OCI-LY3 (cell line): ENCODE data around the gene CRELD2.

ENCODE experiments used
- H2AFZ ChIP-seq: fragments of 200-600, 300-600 bp; shearing (Covaris generic); 2 replicates; pipeline ENCODE4 v1.6.0; 2014; ENCODE audit warnings: antibody characterized with exemption, low read depth, low read length
- H3K27ac ChIP-seq: fragments of 200-600, 300-600 bp; sonication (generic); 2 replicates; pipeline ENCODE4 v1.5.1; 2014; ENCODE audit warnings: mild to moderate bottlenecking, low read length, moderate library complexity, mixed read lengths
- H3K27me3 ChIP-seq: fragments of 200-600, 300-600 bp; sonication (generic); 2 replicates; pipeline ENCODE4 v1.6.1; 2014; ENCODE audit warnings: low read depth, low read length, mixed read lengths
- H3K36me3 ChIP-seq: fragments of 200-600, 300-600 bp; sonication (generic); replicated peaks from 2 replicates; pipeline ENCODE3; 2014; ENCODE audit warnings: low read depth, low read length, mixed read lengths
- H3K4me1 ChIP-seq: fragments of 300-600, 200-600 bp; sonication (generic); 2 replicates; pipeline ENCODE4 v1.6.1; 2014; ENCODE audit warnings: low read length, mixed read lengths
- H3K4me2 ChIP-seq: fragments of 200-600, 300-600 bp; sonication (generic); 2 replicates; pipeline ENCODE4 v1.6.1; 2014; ENCODE audit warnings: low read length, mixed read lengths
- H3K4me3 ChIP-seq: fragments of 300-600, 200-600 bp; sonication (generic); 2 replicates; pipeline ENCODE4 v1.5.1; 2014; ENCODE audit warnings: antibody characterized with exemption, mild to moderate bottlenecking, low read length, moderate library complexity
- H3K79me2 ChIP-seq: fragments of 300-600, 200-600 bp; shearing (Covaris generic); 2 replicates; pipeline ENCODE4 v1.6.1; 2014; ENCODE audit warnings: mild to moderate bottlenecking, low read length, mixed read lengths
- H3K9ac ChIP-seq: fragments of 300-600, 200-600 bp; shearing (Covaris generic); 2 replicates; pipeline ENCODE4 v1.6.0; 2014; ENCODE audit warnings: mild to moderate bottlenecking, low read length, moderate library complexity
- H3K9me3 ChIP-seq: fragments of 200-600, 300-600 bp; shearing (Covaris generic); 2 replicates; pipeline ENCODE4 v1.6.1; 2014; ENCODE audit warnings: low read length, mixed read lengths; ENCODE audit not compliant: insufficient read depth
- H4K20me1 ChIP-seq: fragments of 200-600, 300-600 bp; sonication (generic); 2 replicates; pipeline ENCODE4 v1.6.1; 2016; ENCODE audit warnings: low read length, mixed read lengths; ENCODE audit not compliant: insufficient read depth
- CTCF ChIP-seq: fragments of 200-600, 300-600 bp; sonication (generic); IDR thresholded peaks from 2 replicates; pipeline ENCODE4 v1.5.1; 2014; ENCODE audit warnings: antibody characterized with exemption, low read length, low read depth
- EZH2phosphoT487 ChIP-seq: fragments of 200-600 bp; shearing (Covaris generic); IDR thresholded peaks from 2 replicates; pipeline ENCODE4 v1.6.1; 2018; ENCODE audit warnings: antibody characterized with exemption, mixed run types, low read depth

Gene CRELD2

GRCh38 chr22:49942565-49943404 is 24.4 kb downstream of the CRELD2 start:
- Histone ChIP-seq H3K27me3 (0 out of 2 replicates have a peak, but pooled peaks cover 5% of the 10 kb centered on the region), H3K79me2 (no peaks in the 10 kb centered on the region), H3K9me3 (no peaks in the 10 kb centered on the region), H3K9ac (no peak overlapping the region), H4K20me1 (no peaks in the 10 kb centered on the region), H3K4me2 (peak overlapping the region; percentile 88; the same call in 1 of the 2 replicates), H3K36me3 (no peaks in the 10 kb centered on the region), H3K4me1 (peaks cover 23% of the 10 kb centered on the region), H3K4me3 (no peak overlapping the region), H3K27ac (no peak overlapping the region), H2AFZ (no peak overlapping the region)
- TF ChIP-seq EZH2phosphoT487 (no peak), CTCF (no peak)

- TF ChIP-seq CTCF: no peak
- no peak for TF ChIP-seq EZH2phosphoT487
- Histone ChIP-seq H3K36me3 (no peaks in the 10 kb centered on the region), H2AFZ (no peak overlapping the region), H3K9ac (no peak overlapping the region), H3K4me3 (peak overlapping the region; percentile 83; the same call in 1 of the 2 replicates), H3K4me1 (peaks cover 23% of the 10 kb centered on the region), H3K9me3 (no peaks in the 10 kb centered on the region), H3K27ac (no peak overlapping the region), H3K27me3 (no peaks in the 10 kb centered on the region), H3K79me2 (no peaks in the 10 kb centered on the region), H3K4me2 (peak overlapping the region; percentile 88), H4K20me1 (no peaks in the 10 kb centered on the region)
These were observed 25.0 kb downstream of the CRELD2 start for GRCh38 chr22:49943405-49943765.

GRCh38 chr22:49943771-49944398 is 25.5 kb downstream of the CRELD2 start:
- H3K4me2 ChIP-seq: peak overlapping the region; percentile 88

More at GRCh38 chr22:49943771-49944398, 25.5 kb downstream of the CRELD2 start:
- Histone ChIP-seq H3K9me3 (no peaks in the 10 kb centered on the region), H3K27me3 (no peaks in the 10 kb centered on the region), H3K9ac (peak overlapping the region; percentile 78), H3K36me3 (no peaks in the 10 kb centered on the region), H2AFZ (no peak overlapping the region), H3K4me1 (peaks cover 23% of the 10 kb centered on the region), H3K79me2 (no peaks in the 10 kb centered on the region), H3K4me3 (peak overlapping the region; percentile 83), H4K20me1 (no peaks in the 10 kb centered on the region), H3K27ac (peak overlapping the region; percentile 87)
- TF ChIP-seq CTCF: no peak
- no peak for TF ChIP-seq EZH2phosphoT487
